ENCODE measurements around the gene DNAH9.

GRCh38 chr17:11921296-11921695, 323.0 kb downstream of the DNAH9 start:
- TF ChIP-seq, protein P1, sequence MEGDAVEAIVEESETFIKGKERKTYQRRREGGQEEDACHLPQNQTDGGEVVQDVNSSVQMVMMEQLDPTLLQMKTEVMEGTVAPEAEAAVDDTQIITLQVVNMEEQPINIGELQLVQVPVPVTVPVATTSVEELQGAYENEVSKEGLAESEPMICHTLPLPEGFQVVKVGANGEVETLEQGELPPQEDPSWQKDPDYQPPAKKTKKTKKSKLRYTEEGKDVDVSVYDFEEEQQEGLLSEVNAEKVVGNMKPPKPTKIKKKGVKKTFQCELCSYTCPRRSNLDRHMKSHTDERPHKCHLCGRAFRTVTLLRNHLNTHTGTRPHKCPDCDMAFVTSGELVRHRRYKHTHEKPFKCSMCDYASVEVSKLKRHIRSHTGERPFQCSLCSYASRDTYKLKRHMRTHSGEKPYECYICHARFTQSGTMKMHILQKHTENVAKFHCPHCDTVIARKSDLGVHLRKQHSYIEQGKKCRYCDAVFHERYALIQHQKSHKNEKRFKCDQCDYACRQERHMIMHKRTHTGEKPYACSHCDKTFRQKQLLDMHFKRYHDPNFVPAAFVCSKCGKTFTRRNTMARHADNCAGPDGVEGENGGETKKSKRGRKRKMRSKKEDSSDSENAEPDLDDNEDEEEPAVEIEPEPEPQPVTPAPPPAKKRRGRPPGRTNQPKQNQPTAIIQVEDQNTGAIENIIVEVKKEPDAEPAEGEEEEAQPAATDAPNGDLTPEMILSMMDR (IDR thresholded peaks at IDR 0.05): no peak
- TF ChIP-seq POLR2A (IDR thresholded peaks at IDR 0.05): no peak
